Adipocyte (in vitro differentiated cells): ENCODE results near the gene PDE6H.

Source experiments
- DNase-seq: peaks from one replicate; pipeline ENCODE4 v3.0.0-alpha.2; 2015; ENCODE audit warnings: low read depth
- H3K27me3 ChIP-seq: replicated peaks from 2 replicates; pipeline ENCODE4 v1.7.0; 2013; ENCODE audit warnings: mild to moderate bottlenecking, low read length, moderate library complexity; ENCODE audit not compliant: control insufficient read depth, insufficient read depth
- H3K36me3 ChIP-seq: 2 replicates; pipeline ENCODE4 v1.7.0; 2013; ENCODE audit warnings: low read length, mild to moderate bottlenecking, moderate library complexity; ENCODE audit not compliant: control insufficient read depth, insufficient read depth, severe bottlenecking
- H3K4me1 ChIP-seq: 2 replicates; pipeline ENCODE4 v1.7.0; 2013; ENCODE audit warnings: mild to moderate bottlenecking, low read length, moderate library complexity; ENCODE audit not compliant: control insufficient read depth, insufficient read depth
- H3K4me3 ChIP-seq: 2 replicates; pipeline ENCODE4 v1.7.0; 2013; ENCODE audit warnings: mild to moderate bottlenecking, low read length, moderate library complexity
- H3K9ac ChIP-seq: 2 replicates; pipeline ENCODE4 v1.7.0; 2013; ENCODE audit warnings: mild to moderate bottlenecking, low read length, moderate library complexity
- H3K9me3 ChIP-seq: 2 replicates; pipeline ENCODE4 v1.7.0; 2013; ENCODE audit warnings: mild to moderate bottlenecking, low read length, moderate library complexity; ENCODE audit not compliant: control insufficient read depth

The PDE6H gene

DNA sequence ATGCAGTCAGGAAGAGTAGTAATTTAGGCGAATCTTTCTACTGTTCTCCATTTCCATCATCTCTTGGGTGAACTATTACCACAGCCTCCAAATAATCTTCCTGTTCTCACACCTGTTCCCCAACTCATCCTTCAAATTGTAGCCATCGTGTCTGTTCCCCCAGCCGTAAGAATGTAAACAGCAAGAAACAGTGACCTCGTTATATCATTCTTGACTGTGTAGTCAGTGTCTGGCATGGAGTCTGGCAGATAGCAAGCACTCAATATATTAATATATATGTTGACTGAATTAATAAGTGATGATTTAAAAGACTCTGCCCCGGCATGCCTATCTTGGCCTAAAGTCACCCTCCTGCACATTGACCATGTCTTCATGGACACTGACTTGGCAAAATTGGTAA lies 20.3 kb downstream of the PDE6H start:
- Histone ChIP-seq H3K36me3 (no peaks in the 10 kb centered on the region), H3K9ac (no peak overlapping the region), H3K9me3 (no peaks in the 10 kb centered on the region)

DNA sequence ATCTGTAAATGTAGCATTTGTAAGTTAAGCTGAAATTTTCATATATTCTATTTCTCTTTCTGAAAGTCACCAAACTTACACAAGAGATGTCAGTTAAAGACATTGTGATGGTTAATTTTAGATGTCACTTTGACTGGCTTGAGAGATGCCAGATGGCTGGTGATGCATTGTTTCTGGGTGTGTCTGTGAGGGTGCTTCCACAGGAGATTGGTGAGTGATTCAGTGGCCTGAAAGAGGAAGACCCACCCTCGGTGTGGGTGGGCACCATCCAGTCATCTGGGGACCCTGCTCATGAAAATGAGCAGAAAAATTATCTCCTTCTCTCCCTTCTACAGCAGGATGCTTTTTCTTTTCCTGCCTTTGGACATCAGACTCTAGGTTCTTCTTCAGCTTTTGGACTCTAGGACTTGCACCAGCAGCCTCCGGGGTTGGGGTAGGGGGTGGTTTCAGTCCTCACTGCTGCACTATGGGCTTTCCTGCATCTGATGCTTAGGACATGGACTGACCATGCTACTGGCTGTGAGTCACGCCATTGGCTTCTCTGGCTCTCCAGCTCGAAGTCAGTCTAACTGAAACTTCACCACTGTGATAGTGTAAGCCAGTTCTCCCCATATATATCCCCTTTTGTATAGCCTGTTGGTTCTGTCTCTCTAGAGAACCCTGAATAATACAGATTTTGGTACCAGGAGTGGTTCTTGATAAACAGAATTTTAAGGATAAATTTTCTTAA lies 20.9 kb downstream of the PDE6H start:
- Histone ChIP-seq H3K9me3 (no peaks in the 10 kb centered on the region), H3K36me3 (no peaks in the 10 kb centered on the region), H3K27me3 (no peaks in the 10 kb centered on the region), H3K4me3 (no peak overlapping the region), H3K9ac (peak overlapping the region; percentile 23), H3K4me1 (peaks cover 14% of the 10 kb centered on the region)
- peak; percentile 32 for DNase-seq

More for the DNA sequence above, 20.3 kb downstream of the PDE6H start:
- H3K27me3 ChIP-seq: no peaks in the 10 kb centered on the region
- H3K4me3 ChIP-seq: no peak overlapping the region
- DNase-seq: no peak
- H3K4me1 ChIP-seq: peaks cover 14% of the 10 kb centered on the region

DNA sequence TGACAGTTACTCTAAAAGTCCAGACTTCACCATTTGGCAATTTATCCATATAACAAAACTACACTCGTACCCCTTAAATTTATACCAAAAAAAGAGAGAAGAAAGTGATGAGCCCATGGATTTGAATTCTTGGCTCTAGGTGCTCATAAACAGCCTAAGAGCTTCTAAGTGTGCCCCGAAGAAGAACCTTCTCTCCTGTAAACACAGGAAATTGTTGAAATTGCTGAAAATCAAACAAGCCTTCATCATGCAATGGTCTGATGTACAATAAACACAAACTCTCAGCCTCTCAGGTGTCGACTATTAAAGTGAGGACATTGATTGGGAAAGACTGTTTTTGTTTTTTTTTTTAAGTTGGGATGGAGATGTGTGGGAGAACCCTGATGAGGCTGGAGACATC lies 21.8 kb downstream of the PDE6H start:
- no peaks in the 10 kb centered on the region for H3K9me3 ChIP-seq
- H3K27me3 ChIP-seq: no peaks in the 10 kb centered on the region
- H3K4me1 ChIP-seq: peaks cover 19% of the 10 kb centered on the region
- DNase-seq: no peak
- no peak overlapping the region for H3K4me3 ChIP-seq
- no peaks in the 10 kb centered on the region for H3K36me3 ChIP-seq
- H3K9ac ChIP-seq: no peak overlapping the region

DNA sequence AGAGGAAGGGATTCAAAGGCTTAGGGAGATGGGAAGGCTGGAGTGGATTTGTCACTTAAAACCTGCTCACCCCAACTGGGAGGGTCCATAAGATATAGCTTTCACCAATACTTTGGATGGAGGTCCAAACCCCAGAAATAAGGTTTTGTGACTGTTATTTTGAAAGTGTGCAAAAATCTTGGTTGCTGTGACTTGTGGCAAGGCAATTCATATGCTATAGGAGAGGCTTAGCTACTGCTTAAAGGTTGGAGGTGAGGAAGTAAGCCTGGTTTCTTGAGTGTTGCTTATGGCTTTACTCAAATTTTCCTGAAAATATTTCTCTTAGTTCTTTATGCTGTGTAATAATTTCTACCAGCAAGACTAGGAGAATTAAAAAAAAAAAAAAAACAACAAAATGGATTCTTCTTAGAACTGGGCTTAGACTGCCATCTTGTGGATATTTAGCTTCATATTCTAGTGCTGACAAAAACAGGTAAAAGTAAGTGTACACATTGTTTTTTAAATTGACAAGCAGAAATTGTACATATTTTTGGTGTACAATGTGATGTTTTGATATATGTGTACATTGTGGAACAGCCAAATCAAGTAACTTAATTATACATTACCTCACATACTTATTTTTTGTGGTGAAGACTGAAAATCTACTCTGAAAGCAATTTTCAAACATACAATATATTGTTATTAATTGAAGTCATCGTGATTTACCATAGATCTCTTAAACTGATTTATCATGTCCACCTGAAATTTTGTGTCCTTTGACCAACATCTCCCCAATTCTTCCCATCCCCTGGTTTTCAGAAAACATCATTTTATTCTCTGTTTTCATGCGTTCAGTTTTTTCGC lies 23.0 kb downstream of the PDE6H start:
- no peaks in the 10 kb centered on the region for H3K36me3 ChIP-seq
- no peak overlapping the region for H3K4me3 ChIP-seq
- H3K27me3 ChIP-seq: no peaks in the 10 kb centered on the region
- DNase-seq: peak; percentile 85
- no peak overlapping the region for H3K9ac ChIP-seq
- H3K9me3 ChIP-seq: no peaks in the 10 kb centered on the region
- H3K4me1 ChIP-seq: peaks cover 21% of the 10 kb centered on the region

DNA sequence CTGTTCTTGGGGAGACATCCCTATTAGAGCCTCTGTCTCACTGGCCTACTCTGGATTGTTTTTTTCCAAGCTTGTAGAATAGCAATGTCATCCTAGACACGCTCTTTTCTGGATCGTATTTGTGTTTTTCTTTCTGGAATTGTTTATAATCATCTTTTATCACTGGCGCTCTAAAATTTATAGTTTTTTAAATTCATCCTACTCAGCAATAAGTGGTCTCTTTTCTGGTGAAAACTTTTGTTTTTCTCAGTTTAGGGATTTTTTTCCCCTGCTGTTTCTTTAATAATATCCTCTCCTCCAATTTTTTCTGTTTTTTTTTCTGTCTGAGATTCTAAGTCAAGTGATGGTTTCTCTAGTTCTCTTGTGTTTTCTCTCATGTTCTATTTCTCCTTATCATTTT lies 25.2 kb downstream of the PDE6H start:
- no peak for DNase-seq

DNA sequence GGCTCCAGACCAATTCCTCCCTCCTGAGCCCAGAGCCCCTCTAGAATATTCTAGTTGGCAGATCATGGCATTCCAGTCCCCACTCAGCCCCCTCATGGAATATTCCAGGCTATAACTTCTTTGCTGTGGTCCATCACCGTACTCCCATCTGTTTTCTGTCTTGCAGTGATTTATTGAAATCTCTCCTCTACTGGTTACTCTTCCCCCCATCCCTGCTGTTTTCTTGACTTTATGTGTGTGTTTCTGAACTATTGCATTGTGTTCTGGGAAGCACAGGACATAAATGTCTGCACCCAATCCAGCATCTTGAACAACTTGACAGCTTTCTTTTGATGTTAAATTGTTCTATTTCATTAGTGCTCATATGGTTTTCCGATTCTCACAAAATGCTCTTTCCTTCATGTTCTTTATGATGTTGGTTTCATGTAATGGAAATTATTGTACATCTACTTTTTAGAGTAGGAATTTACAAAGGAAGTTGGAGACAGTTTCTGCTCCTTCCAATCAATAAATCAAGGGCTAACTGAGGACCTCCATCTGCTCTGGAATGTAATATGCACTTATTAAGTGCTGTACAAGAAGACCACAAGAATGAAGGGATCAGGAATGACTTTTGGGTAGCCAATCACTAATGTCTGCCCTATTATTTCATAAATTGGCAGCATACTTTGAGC lies 26.3 kb downstream of the PDE6H start:
- H3K9ac ChIP-seq: no peak overlapping the region

More for the DNA sequence above, 25.2 kb downstream of the PDE6H start:
- Histone ChIP-seq H3K9me3 (no peaks in the 10 kb centered on the region), H3K4me3 (no peak overlapping the region), H3K27me3 (no peaks in the 10 kb centered on the region), H3K4me1 (peaks cover 42% of the 10 kb centered on the region), H3K36me3 (no peaks in the 10 kb centered on the region), H3K9ac (no peak overlapping the region)

DNA sequence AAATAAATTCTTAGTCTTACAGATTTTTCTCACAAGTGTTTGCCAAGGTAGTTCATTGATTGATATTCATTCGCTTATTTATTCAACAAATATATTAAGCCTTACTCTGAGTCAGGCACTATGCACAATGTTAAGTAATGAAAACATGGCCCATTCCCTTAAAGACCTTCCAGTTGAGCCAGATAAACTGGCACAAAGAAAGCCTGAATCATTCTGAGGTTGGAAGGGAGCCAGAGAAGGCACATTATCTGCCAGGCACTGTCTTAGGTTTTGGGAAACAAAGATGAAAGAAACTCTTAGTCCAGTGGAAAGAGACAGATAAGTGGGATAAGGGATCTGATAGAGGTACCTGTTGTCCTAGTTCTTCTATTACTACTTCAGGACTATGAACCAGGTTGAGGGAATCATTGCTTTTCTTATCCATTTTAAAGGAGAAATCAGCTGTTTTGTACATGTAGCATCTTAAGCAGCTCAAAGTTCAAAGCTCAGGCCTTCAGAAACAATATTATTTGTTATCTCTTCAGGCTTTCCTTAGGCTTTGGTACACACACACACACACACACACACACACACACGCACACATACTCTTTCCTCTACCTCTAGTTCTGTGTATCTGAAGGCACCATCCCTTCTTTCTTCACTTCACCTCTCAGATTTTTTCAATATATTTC lies 27.0 kb downstream of the PDE6H start:
- H3K9me3 ChIP-seq: no peaks in the 10 kb centered on the region
- H3K36me3 ChIP-seq: no peaks in the 10 kb centered on the region
- no peak for DNase-seq
- H3K4me1 ChIP-seq: peaks cover 30% of the 10 kb centered on the region
- H3K27me3 ChIP-seq: no peaks in the 10 kb centered on the region
- H3K4me3 ChIP-seq: no peak overlapping the region
- H3K9ac ChIP-seq: no peak overlapping the region

More for the DNA sequence above, 26.3 kb downstream of the PDE6H start:
- no peak for DNase-seq
- H3K27me3 ChIP-seq: no peaks in the 10 kb centered on the region
- H3K9me3 ChIP-seq: no peaks in the 10 kb centered on the region
- no peak overlapping the region for H3K4me3 ChIP-seq
- H3K36me3 ChIP-seq: no peaks in the 10 kb centered on the region
- peaks cover 35% of the 10 kb centered on the region for H3K4me1 ChIP-seq

DNA sequence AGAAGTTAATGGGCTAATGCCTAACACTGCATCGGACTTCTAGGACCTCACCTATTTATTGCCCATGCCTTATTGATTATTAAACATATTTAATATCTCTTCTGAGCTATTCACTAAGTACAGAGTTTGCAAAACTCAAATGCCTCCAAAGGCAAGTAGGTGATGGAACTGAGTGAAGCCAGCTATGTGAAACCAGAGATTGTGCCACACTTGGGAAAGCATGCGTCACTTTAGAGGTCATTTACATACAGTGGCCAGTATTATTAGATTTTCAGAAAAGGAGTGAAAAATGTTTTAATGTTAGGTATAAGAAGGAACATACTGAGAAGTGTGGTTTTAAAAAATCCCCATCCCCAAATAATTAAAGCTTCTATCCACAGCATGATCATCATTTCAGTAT lies 27.7 kb downstream of the PDE6H start:
- H3K27me3 ChIP-seq: no peaks in the 10 kb centered on the region
- H3K4me3 ChIP-seq: no peak overlapping the region
- H3K9me3 ChIP-seq: no peaks in the 10 kb centered on the region
- H3K36me3 ChIP-seq: no peaks in the 10 kb centered on the region
- no peak overlapping the region for H3K9ac ChIP-seq
- peaks cover 29% of the 10 kb centered on the region for H3K4me1 ChIP-seq
- no peak for DNase-seq

DNA sequence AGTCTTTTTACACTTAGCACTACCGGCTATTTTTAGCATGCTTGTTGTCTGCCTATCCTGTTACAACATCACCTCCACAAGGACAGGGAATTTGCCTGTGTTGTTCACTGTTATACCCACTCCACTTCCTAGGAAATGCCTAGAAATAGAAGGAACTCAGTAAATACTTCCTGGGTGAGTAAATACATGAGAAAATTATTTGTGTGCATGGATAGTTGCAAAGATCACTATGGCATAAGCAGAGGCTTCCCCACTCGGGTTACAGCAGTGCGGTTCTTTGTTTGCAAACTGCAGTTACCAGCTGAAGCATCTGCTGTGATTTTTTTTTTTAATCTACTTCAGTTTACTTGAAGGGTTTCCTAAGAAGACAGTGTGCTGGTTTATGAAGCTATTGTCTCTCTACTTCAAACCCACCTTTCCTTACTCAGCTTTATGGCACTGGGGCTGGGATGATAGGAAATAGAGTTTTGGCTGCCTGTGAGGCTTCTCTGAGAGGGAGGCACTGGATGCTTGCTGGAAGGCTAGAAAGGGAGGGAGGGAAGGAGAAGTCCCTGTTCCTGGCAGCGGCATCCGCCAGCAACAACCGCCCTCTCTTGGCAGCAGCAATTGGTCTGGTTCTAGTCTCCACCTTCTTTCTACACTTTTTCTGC lies 29.0 kb downstream of the PDE6H start:
- no peaks in the 10 kb centered on the region for H3K27me3 ChIP-seq
- peak overlapping the region; percentile 22 for H3K9ac ChIP-seq
- peak; percentile 9 for DNase-seq
- H3K4me1 ChIP-seq: peaks cover 28% of the 10 kb centered on the region
- peak overlapping the region; percentile 57 for H3K4me3 ChIP-seq
- no peaks in the 10 kb centered on the region for H3K9me3 ChIP-seq
- no peaks in the 10 kb centered on the region for H3K36me3 ChIP-seq

DNA sequence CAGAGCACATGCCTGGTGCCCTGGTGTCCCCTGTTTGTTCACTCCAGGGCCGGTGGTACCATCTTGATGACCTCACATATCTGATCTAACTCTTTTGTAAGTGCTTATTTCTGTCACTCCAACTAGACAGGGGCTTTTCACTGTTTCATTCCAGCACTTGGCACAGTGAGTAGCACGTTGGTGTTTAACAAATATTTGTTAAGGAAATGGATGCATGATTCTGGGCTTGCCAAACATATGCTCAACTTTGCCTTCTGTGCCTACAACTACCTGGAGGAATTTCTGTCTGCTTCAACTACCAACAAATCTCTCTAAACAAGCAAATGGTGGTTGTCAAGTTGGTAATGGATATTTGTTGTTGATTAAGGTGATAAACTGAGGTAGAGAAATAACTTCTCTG lies 31.6 kb downstream of the PDE6H start:
- Histone ChIP-seq H3K27me3 (no peaks in the 10 kb centered on the region), H3K4me1 (peaks cover 26% of the 10 kb centered on the region), H3K36me3 (no peaks in the 10 kb centered on the region), H3K9me3 (no peaks in the 10 kb centered on the region), H3K4me3 (no peak overlapping the region), H3K9ac (no peak overlapping the region)
- DNase-seq: no peak
